GM18861 (cell line): ENCODE results near the gene ALDOC.
"Not testable (repeated sequence)": the region's sequence is repeated elsewhere in the genome, so short reads cannot be mapped to it uniquely, and the experiment has no call there.

Source experiments
- ATAC-seq: cut with Tn5 transposase; IDR thresholded peaks from one replicate; pipeline ENCODE4 v1.9.1; 2021; ENCODE audit not compliant: unreplicated experiment

Gene ALDOC

DNA sequence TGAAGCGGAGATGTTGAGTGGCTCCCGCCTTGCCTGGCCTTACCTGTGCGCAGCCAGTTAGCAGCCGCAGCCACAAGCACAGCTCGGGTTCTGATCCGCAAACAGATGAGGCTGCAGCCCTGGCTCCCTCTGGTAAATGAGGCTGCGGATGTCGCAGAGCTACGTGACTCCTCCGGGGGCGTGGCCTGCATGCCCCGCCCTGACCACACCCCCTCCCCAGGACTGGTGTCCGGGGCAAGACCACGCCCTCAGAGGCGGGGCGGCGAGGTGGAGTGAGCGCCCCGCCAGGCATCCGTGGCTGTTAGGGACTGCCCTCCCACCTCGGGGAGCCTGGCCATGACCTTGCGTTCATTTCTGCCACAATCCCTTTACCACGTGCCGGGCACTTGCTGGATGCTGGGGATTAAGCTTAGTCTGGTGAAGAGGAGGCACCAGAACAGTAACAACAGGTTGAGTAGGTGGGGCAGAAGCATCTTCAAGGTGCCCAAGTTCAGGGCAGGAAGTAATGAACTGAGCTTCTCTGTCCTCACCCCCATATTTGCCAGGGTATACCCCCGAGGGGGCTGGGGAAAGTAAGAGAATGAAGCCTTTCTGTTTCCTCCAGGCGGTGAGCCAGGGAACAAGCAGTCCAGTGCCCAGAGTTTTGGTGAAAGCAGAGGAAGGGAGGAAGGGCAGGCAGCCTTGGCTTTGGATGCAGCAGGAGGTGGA, at the start of gene ALDOC:
TSS of gene ALDOC (minus strand) at position 138 of the 708 bp plus-strand sequence. CDS start 1,363 bp downstream, outside the sequence.
- ATAC-seq = peak; percentile 71

- no peak for ATAC-seq
Measured at GRCh38 chr17:28624148-28624547, 47.5 kb upstream of the ALDOC start.

GRCh38 chr17:28623696-28624095, 47.0 kb upstream of the ALDOC start:
- ATAC-seq = no peak

- no peak for ATAC-seq
Measured at GRCh38 chr17:28622186-28622585, 45.5 kb upstream of the ALDOC start.

- ATAC-seq = no peak
Measured at GRCh38 chr17:28620010-28620409, 43.3 kb upstream of the ALDOC start.

- ATAC-seq = no peak
Measured at GRCh38 chr17:28618464-28618863, 41.8 kb upstream of the ALDOC start.

GRCh38 chr17:28616281-28616680, 39.6 kb upstream of the ALDOC start:
- ATAC-seq = no peak

- no peak for ATAC-seq
Measured at GRCh38 chr17:28615260-28615940, 38.7 kb upstream of the ALDOC start.

GRCh38 chr17:28613931-28614381, 37.3 kb upstream of the ALDOC start, which contains the start of gene RSKR:
TSS of gene RSKR (minus strand) at chr17:28614185. CDS start at chr17:28614161, 24 bp downstream.
- ATAC-seq = no peak

GRCh38 chr17:28612936-28613872, 36.5 kb upstream of the ALDOC start:
- ATAC-seq = no peak

- no peak for ATAC-seq
Measured at GRCh38 chr17:28612531-28612930, 35.8 kb upstream of the ALDOC start.

DNA sequence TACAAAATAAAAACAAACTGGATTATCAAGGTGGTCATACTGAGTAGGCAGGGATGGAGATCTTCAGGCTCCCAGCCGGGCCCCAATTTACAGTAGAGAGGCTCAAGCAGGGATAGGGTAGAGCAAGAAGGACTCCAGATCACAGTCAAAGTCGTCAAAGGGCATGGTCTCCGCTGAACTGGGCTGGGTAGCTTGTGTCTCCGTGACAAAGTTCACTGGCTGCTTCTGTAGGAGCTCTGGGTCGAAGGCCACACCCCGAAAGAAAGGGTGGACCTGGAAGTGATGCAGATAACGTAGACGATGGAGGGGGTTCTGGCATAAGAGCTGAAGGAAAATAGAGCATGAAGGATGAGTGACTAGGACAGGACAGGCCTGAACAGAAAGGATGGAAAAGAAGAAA, 33.7 kb upstream of the ALDOC start:
- ATAC-seq = no peak

- not testable (repeated sequence) for ATAC-seq
Measured at GRCh38 chr17:28604031-28604430, 27.3 kb upstream of the ALDOC start.

GRCh38 chr17:28599311-28600184, 22.9 kb upstream of the ALDOC start:
- ATAC-seq = peak; percentile 40

- peak; percentile 72 for ATAC-seq
Measured at GRCh38 chr17:28598799-28599310, 22.2 kb upstream of the ALDOC start, which contains the start of gene SPAG5. TSS of gene SPAG5 (minus strand) at chr17:28599025. CDS start at chr17:28598946, 79 bp downstream.

GRCh38 chr17:28598389-28598788, 21.7 kb upstream of the ALDOC start:
- ATAC-seq = no peak

DNA sequence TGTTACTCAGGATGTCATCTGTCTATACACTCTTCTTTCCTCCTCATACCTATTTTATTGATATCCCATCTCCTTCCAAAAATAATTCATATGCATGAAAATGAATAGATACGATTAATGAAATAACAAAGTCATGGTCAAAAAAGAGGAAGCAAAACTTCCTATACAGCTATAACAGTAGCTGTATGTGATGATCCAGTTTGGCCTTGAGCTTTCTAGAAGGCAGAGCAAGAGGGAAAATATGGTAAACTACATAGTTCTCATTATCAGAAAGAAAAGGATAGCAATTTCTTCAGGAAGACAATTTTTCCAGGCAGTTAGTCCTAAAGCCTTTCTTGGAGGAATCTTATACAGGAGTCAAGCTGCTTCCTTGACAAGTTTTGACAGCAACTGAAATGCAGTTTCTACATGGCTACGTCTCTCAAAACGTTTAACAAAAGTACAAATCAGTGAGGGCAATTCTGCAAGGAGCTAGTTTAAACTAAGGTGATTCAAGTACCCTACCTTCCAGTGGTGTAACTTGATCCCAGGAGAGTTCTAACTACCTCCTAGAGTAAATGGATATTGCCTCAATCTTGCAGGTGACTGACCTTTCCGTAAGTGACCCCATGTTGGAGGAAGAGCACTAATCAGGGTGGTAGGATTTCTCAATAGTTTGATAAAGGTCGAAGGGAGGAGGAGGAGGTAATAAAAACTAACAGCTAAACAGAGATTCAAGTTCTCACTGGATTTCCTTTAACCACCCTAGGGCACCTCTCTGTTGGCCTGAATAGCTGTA, 21.1 kb upstream of the ALDOC start:
- no peak for ATAC-seq

DNA sequence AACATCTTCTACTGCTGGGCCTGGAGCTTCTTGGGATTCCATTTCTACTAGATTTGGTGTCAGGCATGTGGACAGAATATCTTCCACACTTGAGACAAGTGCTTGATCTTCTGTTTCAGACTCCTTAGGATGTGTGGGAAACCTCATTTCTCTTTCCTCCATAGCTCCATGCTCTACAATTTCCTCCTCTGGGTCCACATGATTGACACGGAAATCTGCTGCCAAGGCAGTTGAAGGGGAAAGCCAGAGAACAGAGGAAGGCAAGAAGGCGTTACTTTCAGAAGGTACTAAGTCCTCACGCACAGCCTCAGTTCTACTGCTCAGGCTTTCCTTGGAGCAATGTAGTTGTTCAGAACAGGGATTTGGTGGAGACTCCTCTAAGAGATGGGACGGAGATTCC, 15.6 kb upstream of the ALDOC start:
- no peak for ATAC-seq

DNA sequence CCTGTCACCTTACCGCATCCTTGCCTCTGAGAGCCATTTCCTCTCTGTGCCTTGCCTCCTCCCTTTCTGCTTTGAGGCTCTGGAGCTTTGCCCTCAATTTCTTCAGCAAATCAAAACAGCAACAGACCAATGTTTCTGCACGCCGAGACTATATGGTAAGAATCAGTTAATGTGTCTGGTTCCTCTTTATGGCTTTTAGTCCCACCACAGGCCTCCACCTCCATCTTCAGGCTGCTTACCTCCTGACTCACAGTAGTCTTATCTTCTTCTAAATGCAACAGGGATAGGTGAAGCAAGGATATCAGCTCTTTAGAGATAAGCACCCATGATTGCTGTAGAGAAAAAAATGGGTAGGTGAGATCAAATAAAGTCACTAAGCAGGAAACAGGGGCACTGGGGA, 9.2 kb upstream of the ALDOC start:
- ATAC-seq = no peak
